OCI-LY1 (cell line): Measurements from ENCODE around the gene SERPINB1.

Source experiments
- H2AFZ ChIP-seq: fragments of 200-600 bp; sonication (generic), shearing (Covaris generic); 2 replicates; pipeline ENCODE4 v1.6.0; 2014; ENCODE audit warnings: antibody characterized with exemption, mild to moderate bottlenecking, low read length
- H3F3A ChIP-seq: fragments of 200-600 bp; sonication (generic), shearing (Covaris generic); 2 replicates; pipeline ENCODE4 v1.6.0; 2014; ENCODE audit warnings: mild to moderate bottlenecking, antibody characterized with exemption, low read length, moderate library complexity; ENCODE audit not compliant: insufficient read depth
- H3K27ac ChIP-seq: fragments of 200-600 bp; sonication (generic); 2 replicates; pipeline ENCODE4 v1.5.1; 2014; ENCODE audit warnings: low read length, mixed run types, mild to moderate bottlenecking, low read depth; ENCODE audit not compliant: poor library complexity, severe bottlenecking
- H3K27me3 ChIP-seq: fragments of 200-600 bp; sonication (generic); 2 replicates; pipeline ENCODE4 v1.6.0; 2014; ENCODE audit warnings: antibody characterized with exemption, mild to moderate bottlenecking, low read length, moderate library complexity; ENCODE audit not compliant: insufficient read depth
- H3K36me3 ChIP-seq: fragments of 200-600 bp; sonication (generic); 2 replicates; pipeline ENCODE4 v1.6.1; 2014; ENCODE audit warnings: mild to moderate bottlenecking, antibody characterized with exemption, low read length, moderate library complexity, mixed read lengths; ENCODE audit not compliant: insufficient read depth
- H3K4me1 ChIP-seq: fragments of 200-600 bp; sonication (generic); 2 replicates; pipeline ENCODE4 v1.5.1; 2014; ENCODE audit warnings: mild to moderate bottlenecking, low read length, moderate library complexity; ENCODE audit not compliant: insufficient read depth, severe bottlenecking
- H3K4me2 ChIP-seq: fragments of 200-600 bp; sonication (generic), shearing (Covaris generic); 2 replicates; pipeline ENCODE4 v1.6.1; 2014; ENCODE audit warnings: low read length
- H3K4me3 ChIP-seq: fragments of 200-600 bp; sonication (generic); 2 replicates; pipeline ENCODE4 v1.5.1; 2014; ENCODE audit warnings: low read length, low read depth, mild to moderate bottlenecking, mixed read lengths; ENCODE audit not compliant: poor library complexity, severe bottlenecking
- H3K79me2 ChIP-seq: fragments of 200-600 bp; shearing (Covaris generic); 2 replicates; pipeline ENCODE4 v1.6.1; 2016; ENCODE audit warnings: mixed run types, low read length, mixed read lengths; ENCODE audit not compliant: insufficient read depth
- H3K9ac ChIP-seq: fragments of 200-600 bp; sonication (generic), shearing (Covaris generic); 2 replicates; pipeline ENCODE4 v1.6.1; 2014; ENCODE audit warnings: mild to moderate bottlenecking, low read length, mixed read lengths
- H3K9me2 ChIP-seq: fragments of 200-600 bp; sonication (generic), shearing (Covaris generic); 2 replicates; pipeline ENCODE4 v1.6.1; 2014; ENCODE audit warnings: low read depth, mild to moderate bottlenecking, low read length, mixed read lengths
- H3K9me3 ChIP-seq: fragments of 200-600 bp; shearing (Covaris generic); 2 replicates; pipeline ENCODE4 v1.6.1; 2014; ENCODE audit warnings: low read length, mixed read lengths
- H4K20me1 ChIP-seq: fragments of 200-600 bp; sonication (generic), shearing (Covaris generic); 2 replicates; pipeline ENCODE4 v1.6.0; 2016; ENCODE audit warnings: mild to moderate bottlenecking, low read length; ENCODE audit not compliant: insufficient read depth
- EZH2 ChIP-seq: fragments of 200-600 bp; sonication (generic), shearing (Covaris generic); IDR thresholded peaks from 2 replicates; pipeline ENCODE4 v1.8.0; 2017; ENCODE audit warnings: borderline replicate concordance, mixed run types, mild to moderate bottlenecking, antibody characterized with exemption, low read length, moderate library complexity, mixed read lengths
- TF ChIP-seq, protein P1 (sequence below): fragments of 200-600 bp; sonication (generic), shearing (Covaris generic); IDR thresholded peaks from 2 replicates; pipeline ENCODE4 v1.5.1; 2017; ENCODE audit warnings: mild to moderate bottlenecking, antibody characterized with exemption, low read length, moderate library complexity, mixed read lengths

Gene SERPINB1

DNA sequence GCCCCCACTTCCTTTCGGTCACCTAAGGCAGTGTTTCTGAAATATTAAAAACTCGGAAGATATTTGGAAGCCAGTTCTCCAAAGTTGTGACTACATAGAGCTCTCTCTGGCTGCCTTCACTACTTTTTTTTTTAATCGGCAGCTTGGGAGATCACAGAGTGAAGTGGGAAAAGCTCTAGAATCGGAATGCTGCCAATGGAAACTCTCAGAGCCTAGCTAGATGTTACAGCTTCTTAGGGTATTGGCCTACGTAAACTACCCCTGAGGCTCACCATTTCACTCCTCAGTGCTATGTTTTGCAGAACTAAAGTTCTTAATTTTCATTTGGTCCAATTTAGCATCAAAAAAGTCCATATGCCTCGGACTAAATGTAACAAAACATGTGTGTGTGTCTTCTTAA is 14.5 kb downstream of the SERPINB1 start:
- H3K27ac ChIP-seq = no peak overlapping the region
- H3F3A ChIP-seq = no peaks in the 10 kb centered on the region
- H2AFZ ChIP-seq = no peak overlapping the region
- no peaks in the 10 kb centered on the region for H3K79me2 ChIP-seq
- H3K4me3 ChIP-seq = no peak overlapping the region
- no peak overlapping the region for H3K4me2 ChIP-seq
- H3K36me3 ChIP-seq = no peaks in the 10 kb centered on the region
- H3K4me1 ChIP-seq = no peaks in the 10 kb centered on the region
- no peaks in the 10 kb centered on the region for H4K20me1 ChIP-seq
- H3K9ac ChIP-seq = no peak overlapping the region
- no peaks in the 10 kb centered on the region for H3K27me3 ChIP-seq
- H3K9me3 ChIP-seq = no peaks in the 10 kb centered on the region
- TF ChIP-seq, protein P1, sequence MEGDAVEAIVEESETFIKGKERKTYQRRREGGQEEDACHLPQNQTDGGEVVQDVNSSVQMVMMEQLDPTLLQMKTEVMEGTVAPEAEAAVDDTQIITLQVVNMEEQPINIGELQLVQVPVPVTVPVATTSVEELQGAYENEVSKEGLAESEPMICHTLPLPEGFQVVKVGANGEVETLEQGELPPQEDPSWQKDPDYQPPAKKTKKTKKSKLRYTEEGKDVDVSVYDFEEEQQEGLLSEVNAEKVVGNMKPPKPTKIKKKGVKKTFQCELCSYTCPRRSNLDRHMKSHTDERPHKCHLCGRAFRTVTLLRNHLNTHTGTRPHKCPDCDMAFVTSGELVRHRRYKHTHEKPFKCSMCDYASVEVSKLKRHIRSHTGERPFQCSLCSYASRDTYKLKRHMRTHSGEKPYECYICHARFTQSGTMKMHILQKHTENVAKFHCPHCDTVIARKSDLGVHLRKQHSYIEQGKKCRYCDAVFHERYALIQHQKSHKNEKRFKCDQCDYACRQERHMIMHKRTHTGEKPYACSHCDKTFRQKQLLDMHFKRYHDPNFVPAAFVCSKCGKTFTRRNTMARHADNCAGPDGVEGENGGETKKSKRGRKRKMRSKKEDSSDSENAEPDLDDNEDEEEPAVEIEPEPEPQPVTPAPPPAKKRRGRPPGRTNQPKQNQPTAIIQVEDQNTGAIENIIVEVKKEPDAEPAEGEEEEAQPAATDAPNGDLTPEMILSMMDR = no peak
- TF ChIP-seq EZH2 = no peak
- no peaks in the 10 kb centered on the region for H3K9me2 ChIP-seq

DNA sequence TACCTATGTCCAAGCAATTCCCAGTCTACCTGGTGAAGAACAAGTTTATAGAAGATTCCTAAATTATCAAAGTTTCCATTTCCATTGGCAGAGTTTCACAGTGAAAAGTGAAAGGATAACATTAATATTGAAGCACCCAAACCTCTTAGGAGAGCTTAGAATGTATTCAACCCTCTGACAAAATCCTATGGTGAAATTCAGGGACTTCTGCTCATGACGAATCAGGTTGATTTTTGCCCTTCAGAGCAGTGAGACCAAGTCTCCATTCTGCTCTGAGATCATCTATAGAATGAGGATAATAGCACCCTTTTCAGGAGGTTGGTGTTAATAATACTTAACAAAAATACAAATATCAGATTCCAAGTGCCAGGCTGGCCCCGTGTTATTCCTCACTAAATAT is 15.5 kb downstream of the SERPINB1 start:
- no peaks in the 10 kb centered on the region for H3K9me2 ChIP-seq
- no peak overlapping the region for H3K27ac ChIP-seq
- no peaks in the 10 kb centered on the region for H3F3A ChIP-seq
- H3K9me3 ChIP-seq = no peaks in the 10 kb centered on the region
- no peak overlapping the region for H3K9ac ChIP-seq
- no peak overlapping the region for H3K4me3 ChIP-seq
- no peak overlapping the region for H3K4me2 ChIP-seq
- H2AFZ ChIP-seq = no peak overlapping the region
- H3K27me3 ChIP-seq = no peaks in the 10 kb centered on the region
- H3K36me3 ChIP-seq = no peaks in the 10 kb centered on the region
- no peaks in the 10 kb centered on the region for H4K20me1 ChIP-seq
- no peak for TF ChIP-seq EZH2
- H3K4me1 ChIP-seq = no peaks in the 10 kb centered on the region
- H3K79me2 ChIP-seq = no peaks in the 10 kb centered on the region

DNA sequence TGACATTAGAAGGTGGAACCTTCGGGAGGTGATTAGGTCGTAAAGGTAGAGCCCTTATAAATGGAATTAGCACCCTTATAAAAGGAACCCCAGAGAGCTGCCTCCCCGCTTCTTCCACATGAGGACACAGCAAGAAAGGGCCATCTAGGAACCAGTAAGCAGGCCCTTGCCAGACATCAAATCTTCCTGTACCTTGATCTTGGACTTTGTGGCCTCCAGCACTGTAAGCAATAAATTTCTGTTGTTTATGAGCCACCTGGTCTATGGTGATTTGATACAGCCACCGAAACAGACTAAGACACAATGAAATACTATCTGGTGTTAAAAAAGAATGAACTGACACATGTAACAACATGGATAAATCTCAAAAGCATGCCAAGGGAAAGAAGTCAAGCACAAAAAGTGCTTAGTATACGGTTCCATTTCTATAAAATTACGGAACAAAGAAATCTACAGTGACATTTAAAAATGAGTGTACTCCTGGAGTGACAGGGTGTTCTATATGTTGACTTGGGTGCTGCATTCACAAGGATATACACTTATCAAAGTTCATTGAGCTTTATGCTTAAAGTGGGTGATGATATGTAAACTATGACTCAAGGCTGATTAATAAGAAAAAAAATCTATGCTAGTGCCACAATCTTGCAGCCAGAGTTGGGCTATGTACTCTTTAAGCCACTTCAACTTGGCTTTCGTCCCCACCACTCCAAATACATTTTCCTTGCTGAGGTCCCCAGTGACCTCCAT is 18.4 kb downstream of the SERPINB1 start:
- Histone ChIP-seq H3K4me1 (no peaks in the 10 kb centered on the region), H3K4me3 (no peak overlapping the region), H3K27me3 (no peaks in the 10 kb centered on the region), H3K36me3 (no peaks in the 10 kb centered on the region), H3K9me2 (no peaks in the 10 kb centered on the region), H3K27ac (no peak overlapping the region), H2AFZ (no peak overlapping the region), H3K79me2 (no peaks in the 10 kb centered on the region), H3K4me2 (no peak overlapping the region), H4K20me1 (no peaks in the 10 kb centered on the region), H3K9me3 (no peaks in the 10 kb centered on the region), H3F3A (no peaks in the 10 kb centered on the region), H3K9ac (no peak overlapping the region)
- TF ChIP-seq EZH2 = no peak

DNA sequence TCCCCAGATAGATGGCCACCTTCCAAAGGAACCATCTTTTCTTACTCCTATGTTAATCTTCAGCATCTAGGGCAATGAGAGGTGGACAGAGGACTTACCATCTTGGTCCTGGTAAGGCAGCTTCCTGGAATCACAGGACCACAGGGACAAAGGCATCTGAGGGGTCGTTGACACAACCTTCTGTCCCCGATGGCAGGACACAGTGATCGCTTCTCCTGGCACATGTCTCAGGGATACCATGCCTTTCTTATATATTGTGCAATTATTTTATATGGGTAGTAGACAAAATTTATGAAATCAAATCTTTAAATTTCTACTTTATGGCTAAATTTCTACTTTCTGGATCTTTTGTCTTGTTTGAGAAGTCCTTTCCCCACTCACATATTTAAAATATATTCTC is 20.1 kb downstream of the SERPINB1 start:
- H3K4me2 ChIP-seq = no peak overlapping the region
- H3K4me1 ChIP-seq = no peaks in the 10 kb centered on the region
- H3K36me3 ChIP-seq = no peaks in the 10 kb centered on the region
- no peaks in the 10 kb centered on the region for H3K27me3 ChIP-seq
- no peaks in the 10 kb centered on the region for H3F3A ChIP-seq
- H3K9me2 ChIP-seq = no peaks in the 10 kb centered on the region
- H3K79me2 ChIP-seq = no peaks in the 10 kb centered on the region
- no peak overlapping the region for H3K4me3 ChIP-seq
- TF ChIP-seq, protein P1 = no peak
- no peak for TF ChIP-seq EZH2
- H3K27ac ChIP-seq = no peak overlapping the region
- H3K9ac ChIP-seq = no peak overlapping the region
- H3K9me3 ChIP-seq = peaks cover 5% of the 10 kb centered on the region; the same call in 1 of the 2 replicates
- no peaks in the 10 kb centered on the region for H4K20me1 ChIP-seq
- no peak overlapping the region for H2AFZ ChIP-seq
